HG02943 (cell line): ENCODE results near the gene IL10.

Source experiments
- ATAC-seq: cut with Tn5 transposase; IDR thresholded peaks from one replicate; pipeline ENCODE4 v1.9.1; 2021; ENCODE audit warnings: mild to moderate bottlenecking, low read depth, moderate library complexity; ENCODE audit not compliant: unreplicated experiment

The IL10 gene

GRCh38 chr1:206772243-206772937 lies at the start of gene IL10:
TSS of gene IL10 (minus strand) at chr1:206772494. CDS start at chr1:206772435, 59 bp downstream.
- no peak for ATAC-seq

GRCh38 chr1:206821493-206821892 lies 49.2 kb upstream of the IL10 start:
- ATAC-seq: no peak

GRCh38 chr1:206816390-206817287 lies 44.3 kb upstream of the IL10 start:
- peak; percentile 76 for ATAC-seq

- no peak for ATAC-seq
These were observed 42.5 kb upstream of the IL10 start for GRCh38 chr1:206814716-206815341.

GRCh38 chr1:206812471-206812870 lies 40.2 kb upstream of the IL10 start:
- ATAC-seq: no peak

GRCh38 chr1:206809504-206810084 lies 37.3 kb upstream of the IL10 start:
- no peak for ATAC-seq

GRCh38 chr1:206808615-206809014 lies 36.3 kb upstream of the IL10 start:
- ATAC-seq: no peak

- no peak for ATAC-seq
These were observed 33.1 kb upstream of the IL10 start for GRCh38 chr1:206805357-206805756.

- no peak for ATAC-seq
These were observed 32.0 kb upstream of the IL10 start for GRCh38 chr1:206804156-206804737.

- ATAC-seq: peak; percentile 89
These were observed 31.0 kb upstream of the IL10 start for GRCh38 chr1:206803221-206803730.

- ATAC-seq: no peak
These were observed 30.1 kb upstream of the IL10 start for GRCh38 chr1:206802401-206802800.

- ATAC-seq: no peak
These were observed 29.2 kb upstream of the IL10 start for GRCh38 chr1:206801467-206801866.

GRCh38 chr1:206800891-206801290 lies 28.6 kb upstream of the IL10 start:
- no peak for ATAC-seq

- ATAC-seq: no peak
These were observed 28.1 kb upstream of the IL10 start for GRCh38 chr1:206800411-206800810.

- ATAC-seq: no peak
These were observed 27.0 kb upstream of the IL10 start for GRCh38 chr1:206799311-206799710.

- no peak for ATAC-seq
These were observed 26.2 kb upstream of the IL10 start for GRCh38 chr1:206798384-206798996.

- ATAC-seq: no peak
These were observed 25.5 kb upstream of the IL10 start for GRCh38 chr1:206797534-206798383.

- no peak for ATAC-seq
These were observed 24.7 kb upstream of the IL10 start for GRCh38 chr1:206796981-206797402.

GRCh38 chr1:206796116-206796515 lies 23.8 kb upstream of the IL10 start:
- ATAC-seq: no peak
